Measurements from ENCODE around the gene IMMP2L.

IMMP2L gene

DNA sequence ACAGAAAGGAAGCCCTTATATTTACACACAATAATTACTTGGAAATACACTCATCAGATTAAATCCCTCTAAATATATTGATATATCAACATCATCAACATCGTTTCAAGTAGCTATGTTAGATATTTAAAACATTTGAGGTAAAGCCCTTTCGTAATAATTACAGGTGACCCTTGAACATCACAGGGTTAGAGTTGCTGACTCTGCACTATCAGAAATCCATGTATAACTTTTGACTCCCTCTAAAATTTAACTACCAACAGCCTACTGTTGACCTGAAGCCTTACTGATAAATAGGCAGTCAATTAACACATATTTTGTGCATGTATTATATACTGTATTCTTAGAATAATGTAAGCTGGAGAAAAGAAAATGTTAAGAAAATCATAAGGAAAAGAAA is 505.9 kb downstream of the IMMP2L start:
- no peak for DNase-seq

DNA sequence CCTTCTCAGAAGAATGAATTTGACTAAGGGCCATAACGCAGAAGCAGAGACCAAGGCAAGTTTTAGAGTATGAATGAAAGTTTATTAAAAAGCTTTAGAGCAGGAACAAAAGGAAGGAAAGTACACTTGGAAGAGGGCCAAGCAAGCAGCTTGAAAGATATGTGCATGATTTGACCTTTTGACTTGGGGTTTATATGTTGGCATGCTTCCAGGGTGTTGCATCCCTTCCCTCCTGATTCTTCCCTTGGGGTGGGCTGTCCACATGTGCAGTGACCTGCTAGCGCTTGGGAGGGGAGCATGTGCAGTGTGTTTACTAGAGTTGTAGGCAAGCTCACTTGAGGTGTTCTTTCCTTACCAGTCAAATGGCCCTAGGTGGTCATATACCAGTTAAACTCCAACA is 509.3 kb downstream of the IMMP2L start:
- no peak for DNase-seq

DNA sequence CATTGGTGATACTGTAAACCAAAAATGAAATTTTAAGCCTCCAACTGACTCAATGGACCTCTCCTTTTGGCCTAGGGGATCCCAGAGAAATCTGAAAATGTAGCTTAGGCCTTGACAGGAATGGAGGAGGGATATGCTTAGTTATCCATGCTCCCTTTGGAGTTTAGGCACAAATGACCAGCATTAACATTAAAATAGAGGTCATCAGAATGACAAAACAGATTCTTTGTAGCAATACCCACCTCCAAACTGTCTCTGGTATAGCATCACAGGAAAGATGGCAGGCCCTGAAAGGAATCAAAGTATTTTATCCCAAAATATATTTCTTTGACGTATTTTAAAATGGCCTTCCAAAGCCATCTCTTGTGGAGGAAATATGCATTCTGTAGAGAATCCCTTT is 510.5 kb downstream of the IMMP2L start:
- no peak for DNase-seq

DNA sequence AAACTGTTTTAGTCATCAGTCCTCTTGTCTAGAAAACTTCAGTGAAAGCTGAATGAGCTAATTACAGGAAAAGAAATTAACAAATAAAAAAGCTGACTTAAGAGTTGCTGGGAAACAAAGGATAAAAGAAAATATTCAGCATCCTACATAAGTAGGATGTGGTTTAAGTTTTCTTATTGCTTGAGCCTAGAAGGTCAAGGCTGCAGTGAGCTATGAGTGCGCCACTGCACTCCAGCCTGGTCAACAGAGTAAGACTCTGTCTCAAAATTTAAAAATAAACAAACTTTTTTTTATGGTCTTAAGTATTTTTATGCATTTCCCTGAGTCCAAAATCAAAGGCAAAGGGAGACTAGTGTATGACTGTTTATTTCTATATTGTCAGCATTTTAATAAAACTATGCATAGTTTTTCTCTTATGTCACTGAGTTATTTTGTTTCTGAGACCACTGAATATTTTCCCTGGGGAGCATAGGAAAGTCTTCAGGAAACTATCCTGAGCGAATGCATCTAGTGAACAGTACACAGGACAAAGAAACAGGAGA is 511.3 kb downstream of the IMMP2L start:
- no peak for DNase-seq

DNA sequence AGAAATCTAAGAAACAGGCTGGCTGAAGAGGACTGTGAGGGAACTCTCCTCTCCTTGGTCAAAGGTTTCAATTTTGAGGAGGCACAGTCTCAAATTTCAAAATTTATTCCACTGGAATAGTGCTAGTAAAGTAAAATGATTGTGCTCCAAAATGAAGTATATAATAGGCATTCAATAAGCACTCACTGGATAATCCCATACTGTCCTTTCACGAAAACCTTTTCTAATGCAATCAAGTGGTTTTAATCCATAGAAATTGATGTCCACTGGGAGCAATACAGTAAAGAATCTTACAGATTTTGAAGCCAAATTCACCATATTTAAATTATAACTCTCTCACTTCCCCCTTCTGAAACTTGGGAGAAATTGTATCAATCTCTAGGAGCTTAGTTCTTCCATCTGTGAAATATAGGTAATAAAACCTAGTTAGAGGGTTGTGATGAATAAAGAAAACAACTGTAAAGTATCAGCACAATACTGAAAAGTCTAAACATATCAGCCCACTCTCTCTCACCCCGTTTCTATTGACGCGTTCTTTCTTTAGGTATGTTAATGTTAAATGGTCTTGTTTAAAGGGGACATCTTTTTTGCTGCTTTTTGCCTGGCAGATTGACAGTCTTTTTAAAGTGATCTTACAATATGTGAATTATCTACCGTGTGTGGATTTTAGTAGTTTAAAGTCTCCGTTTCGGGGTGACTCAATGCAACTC is 512.2 kb downstream of the IMMP2L start:
- DNase-seq, result no peak

DNA sequence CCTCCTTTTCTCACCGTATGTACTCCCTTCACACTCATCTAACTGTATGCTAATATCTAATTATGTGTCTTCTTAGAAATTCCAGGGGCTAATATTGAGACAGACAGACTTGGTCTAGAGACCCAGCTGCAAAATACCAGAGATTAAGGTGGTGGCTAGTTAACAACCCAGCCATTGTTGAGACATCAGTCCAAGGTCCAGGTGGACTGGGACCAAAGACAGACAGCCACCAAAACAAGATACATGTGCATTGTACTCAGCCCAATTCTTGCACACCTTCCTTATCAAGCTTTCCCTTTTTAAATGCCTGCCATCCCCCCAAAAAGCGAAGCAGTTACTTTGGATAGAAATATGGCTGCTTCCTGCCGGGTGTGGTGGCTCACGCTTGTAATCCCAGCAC is 514.7 kb downstream of the IMMP2L start:
- no peak for DNase-seq

DNA sequence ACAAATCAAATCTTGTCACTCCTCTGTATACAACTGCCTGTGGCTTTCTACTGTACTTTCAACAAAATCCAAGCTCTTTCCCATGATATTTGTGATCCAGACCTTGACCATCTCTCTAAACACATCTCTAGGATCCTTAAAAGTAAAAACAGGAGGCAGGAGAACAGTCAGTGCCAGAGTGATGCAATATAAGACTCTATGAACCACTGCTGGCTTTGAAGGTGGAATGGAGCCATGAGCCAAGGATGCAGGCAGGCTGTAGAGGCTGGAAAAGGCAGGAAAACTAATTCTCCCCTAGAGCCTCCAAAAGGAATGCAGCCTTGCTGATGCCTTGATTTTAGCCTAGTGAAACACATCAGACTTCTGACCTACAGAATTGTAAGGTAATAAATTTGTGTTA is 516.8 kb downstream of the IMMP2L start:
- DNase-seq, result no peak

DNA sequence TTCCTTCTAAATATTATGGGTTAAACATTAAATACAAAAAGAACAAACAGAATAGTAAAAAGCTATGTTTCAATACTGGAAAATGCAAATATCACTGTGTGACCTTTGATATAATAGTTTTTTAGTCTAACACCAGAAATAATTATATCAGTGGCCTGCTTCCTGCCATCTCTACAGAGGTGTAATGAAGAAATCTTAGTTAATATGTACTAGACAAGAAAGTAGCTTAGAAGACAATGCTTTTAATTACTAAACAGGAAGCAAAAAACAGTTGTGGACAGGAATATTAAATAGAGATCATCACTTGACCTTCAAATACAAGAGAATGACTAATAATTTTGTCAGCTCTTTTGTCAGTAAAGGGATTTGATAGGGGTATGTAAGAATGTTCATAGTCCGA is 518.7 kb downstream of the IMMP2L start:
- no peak for DNase-seq

DNA sequence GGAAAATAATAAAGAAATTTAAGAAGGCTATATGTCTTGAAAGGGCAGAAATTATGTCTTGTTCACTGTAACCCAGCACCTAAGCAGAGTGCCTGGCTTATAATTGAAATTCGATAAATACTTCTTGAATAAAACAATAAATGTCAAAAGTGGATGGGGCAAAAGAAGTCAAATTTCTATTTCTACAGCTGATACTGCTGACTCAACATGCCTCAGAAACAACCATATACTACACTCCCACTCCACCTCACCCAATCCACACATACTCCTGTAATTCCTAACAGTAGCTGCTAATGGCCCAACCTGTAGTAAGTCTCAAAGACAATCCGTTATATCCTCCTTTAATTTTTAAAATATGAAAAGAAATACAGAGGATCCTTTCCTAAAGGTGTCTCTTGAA is 519.5 kb downstream of the IMMP2L start:
- no peak for DNase-seq

DNA sequence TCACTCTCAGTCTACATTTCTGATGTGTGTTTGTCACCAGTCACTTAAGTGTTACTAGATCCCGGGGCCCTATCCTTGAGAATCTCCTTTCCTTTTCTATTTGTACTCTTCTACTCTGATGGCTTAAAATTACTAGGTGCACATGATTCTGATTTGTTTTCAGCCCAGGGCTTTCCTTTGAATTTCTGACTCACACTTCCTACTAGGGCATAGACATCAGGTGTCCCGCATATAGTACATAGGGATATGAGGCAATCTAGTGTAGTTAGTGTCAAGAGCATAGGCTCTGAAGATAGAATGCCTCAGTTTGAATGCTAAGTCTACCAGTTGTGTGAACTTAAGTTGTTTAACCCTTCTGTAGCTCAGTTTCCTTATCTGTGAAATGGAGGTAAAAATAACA is 520.7 kb downstream of the IMMP2L start:
- DNase-seq, result no peak

DNA sequence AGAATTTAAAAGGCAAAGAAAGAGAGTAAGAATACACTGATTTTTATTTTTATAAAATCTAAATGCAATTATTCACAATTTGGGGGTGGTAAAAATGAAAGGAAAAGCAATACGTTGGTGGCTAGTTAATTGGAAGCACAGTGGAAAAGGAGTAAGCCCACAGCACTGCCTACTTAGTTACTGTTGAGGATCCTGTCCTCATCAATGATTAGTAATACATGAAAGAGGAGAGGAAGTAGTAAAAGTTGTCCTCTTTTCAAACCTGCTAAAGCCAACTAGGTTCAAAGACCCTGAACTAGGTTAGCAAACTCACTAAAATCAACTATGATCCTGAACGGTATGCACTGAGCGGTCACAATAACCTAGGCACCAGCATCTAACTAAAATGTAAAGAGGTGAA is 524.1 kb downstream of the IMMP2L start:
- no peak for DNase-seq

DNA sequence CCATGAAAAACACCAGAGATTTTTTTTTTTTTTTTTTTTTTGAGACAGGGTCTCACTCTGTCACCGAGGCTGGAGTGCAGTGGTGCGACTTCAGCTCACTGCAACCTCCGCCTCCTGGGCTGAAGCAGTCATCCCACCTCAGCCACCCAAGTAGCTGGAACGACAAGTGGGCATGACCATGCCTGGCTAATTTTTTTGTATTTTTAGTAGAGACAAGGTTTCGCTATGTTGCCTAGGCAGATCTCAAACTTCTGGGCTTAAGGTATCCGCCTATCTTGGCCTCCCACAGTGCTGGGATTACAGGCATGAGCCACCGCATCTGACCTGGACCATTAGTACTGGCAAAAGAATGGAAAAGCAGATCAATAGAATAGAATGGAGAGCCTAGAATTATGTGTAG is 530.4 kb downstream of the IMMP2L start:
- no peak for DNase-seq

DNA sequence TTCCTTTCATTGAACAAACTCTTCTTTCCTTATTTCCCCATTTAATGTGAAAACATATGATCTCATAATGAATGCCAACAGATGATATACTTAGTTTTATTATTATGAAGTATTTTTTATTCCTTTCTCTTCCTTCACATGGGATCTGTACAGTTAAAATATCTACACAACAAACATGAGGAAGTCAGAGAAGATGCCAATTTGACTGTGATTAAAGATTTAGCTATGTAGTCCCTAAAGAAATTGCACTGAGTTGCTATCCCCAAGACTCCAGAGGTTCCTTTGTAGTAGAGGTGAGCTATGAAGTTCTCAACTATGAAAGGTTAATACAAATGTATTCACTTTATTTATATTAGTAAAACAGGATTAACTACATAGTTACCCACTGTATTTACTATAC is 532.0 kb downstream of the IMMP2L start:
- no peak for DNase-seq

DNA sequence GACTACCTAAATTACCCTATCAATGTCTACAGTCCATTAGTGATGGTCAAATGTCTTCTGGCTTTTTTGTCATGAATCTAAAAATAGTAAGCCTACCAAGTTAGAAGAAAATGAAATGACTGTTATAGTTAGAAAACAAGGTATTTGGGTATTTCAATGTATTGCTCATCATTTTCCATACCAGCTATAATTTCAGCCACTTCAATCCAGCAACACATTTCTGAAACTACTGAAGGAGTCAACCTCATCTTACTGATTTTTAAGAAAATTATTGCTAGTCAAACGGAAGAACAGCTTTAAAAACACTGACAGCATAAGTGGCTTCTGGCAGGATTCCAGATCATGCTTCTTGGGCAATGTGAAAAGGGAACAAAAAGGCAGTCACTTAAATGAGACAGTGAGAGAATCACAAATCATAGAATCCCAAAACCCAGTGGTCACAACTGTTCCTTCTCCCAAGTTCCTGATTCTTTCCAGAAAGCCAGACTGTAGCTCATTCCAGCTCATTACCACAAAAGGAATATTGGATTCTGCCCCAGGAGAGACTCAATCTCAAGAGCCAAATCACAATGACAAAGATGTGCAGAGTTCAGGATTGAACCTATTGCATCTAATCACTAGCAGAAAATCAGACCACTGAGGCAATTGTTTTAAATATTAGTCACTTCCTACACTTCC is 532.6 kb downstream of the IMMP2L start:
- DNase-seq, result no peak

DNA sequence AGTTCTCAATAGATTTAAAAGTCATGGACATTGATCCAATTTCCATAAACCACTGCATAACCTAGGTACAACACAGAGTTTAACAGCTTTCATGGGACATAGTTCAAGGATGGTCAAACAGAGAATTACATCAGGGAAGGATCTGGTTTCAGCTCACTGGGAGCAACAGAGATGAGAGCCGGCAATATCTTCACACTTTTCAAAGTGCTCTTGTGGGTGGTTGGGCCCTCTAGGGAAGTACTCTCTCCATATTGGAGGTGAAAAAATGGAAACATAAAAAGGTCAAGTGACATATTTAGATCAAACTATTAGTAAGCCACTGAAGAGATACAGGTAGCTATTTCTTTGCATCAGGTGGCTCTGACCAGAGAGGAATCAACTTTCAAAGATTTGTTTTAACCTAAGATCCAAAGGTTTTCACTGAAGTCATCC is 533.1 kb downstream of the IMMP2L start:
- no peak for DNase-seq

DNA sequence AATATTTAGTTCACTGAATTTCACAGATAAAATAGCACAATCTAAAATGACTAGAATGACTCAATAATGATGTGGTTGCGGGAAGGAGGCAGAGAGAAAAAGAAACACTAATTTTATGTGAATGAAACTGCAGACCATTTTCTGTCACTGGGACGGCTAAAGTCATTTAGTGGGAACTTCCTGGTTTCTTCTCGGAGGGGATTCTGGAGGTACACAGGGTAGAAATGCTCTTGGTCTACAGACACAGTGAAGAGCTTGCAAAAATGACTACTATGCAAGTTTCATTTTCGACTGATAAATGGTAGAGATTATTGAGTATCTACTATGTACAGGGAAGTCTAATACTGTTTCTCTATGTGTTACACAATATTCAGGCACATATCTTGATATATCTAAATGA is 534.9 kb downstream of the IMMP2L start:
- no peak for DNase-seq

DNA sequence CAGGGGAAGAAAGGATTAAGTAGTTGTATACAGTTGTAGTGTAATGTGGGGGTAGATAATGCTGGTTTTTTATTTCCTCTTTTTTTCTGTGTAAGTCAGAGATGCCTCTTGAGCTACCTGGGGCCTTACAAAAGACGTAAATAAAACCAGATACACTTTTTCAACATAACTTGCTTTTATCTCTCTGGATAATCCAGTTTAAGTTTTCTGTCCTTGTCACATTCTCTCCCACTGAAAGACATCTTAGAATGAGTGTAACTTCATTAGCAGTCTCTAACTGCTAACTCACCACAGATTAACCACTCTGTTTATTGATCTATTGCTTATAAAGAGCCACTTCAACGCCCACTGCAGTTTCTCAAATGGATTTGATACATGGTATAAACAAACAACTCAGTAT is 535.5 kb downstream of the IMMP2L start:
- no peak for DNase-seq

DNA sequence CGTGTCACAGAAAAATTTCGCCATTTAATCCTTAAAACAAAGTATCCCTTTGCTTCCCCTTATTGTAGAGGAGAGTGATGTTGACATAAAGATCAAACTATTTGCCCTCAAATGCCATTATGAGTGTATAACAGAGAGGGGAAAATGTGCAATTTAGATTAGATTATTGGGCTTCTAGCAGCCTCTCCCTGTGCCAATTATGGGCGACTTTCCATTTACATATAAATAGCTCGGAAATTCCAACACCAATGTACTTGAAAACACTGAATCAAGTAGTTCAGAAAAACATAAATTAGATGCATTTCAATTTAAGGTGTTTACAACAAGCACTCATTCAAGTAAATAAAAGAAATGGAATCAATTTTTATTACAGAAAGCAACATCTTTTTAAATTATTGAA is 535.9 kb downstream of the IMMP2L start:
- no peak for DNase-seq

DNA sequence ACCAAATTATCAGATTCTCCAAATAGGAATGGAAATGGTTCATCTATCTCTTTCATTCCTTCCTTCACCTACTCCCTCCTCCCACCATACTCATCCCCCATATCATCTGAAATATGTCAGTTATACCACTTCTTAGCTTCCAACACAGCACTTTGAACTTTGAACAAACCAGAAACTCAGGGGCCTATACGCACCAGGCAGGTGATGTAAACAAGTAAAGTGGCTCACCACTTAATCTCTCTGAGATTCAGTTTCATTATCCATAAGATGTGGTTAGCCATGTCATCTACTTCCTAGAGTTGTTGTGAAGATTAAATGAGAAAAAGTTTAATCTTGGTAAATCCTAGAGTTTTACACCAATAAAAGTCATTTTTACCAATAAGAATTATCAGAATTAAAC is 537.3 kb downstream of the IMMP2L start:
- no peak for DNase-seq

DNA sequence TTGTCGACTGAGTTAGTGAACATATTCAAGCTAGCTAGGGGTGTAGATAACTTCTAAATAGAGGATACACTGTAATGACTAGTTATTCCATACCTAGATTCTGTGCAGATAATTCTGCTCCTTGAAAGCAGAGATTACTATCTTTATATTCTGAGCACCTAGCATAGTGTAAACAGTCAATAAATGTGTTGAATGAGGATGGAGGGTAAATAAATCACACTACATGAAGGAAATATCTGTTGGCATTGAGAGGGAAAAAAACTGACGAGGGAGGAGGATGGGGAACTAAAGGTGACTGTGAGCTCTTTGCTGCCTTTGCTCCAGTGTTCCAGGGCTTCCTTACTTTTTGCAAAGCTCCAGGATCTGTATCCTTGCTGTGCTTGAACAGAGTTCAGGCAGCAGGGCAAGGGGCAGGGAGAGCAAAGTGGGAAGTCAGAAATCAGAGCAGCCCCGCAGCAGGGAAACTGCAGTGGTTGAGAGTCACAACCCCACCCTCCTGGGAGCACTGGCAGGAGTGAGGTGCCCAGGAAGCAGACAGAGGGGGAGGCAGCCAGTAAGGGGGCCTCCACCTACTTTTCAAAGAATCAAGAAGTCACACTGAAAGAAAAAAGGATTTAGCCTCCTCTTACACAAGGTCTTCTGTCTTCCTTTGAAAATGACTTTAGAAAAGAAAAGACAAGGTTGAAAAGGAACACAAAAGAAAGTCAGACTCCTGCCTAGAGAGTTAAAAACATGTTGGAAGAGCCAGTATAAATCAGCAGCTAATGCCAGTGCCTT is 543.1 kb downstream of the IMMP2L start:
- DNase-seq, result no peak

DNA sequence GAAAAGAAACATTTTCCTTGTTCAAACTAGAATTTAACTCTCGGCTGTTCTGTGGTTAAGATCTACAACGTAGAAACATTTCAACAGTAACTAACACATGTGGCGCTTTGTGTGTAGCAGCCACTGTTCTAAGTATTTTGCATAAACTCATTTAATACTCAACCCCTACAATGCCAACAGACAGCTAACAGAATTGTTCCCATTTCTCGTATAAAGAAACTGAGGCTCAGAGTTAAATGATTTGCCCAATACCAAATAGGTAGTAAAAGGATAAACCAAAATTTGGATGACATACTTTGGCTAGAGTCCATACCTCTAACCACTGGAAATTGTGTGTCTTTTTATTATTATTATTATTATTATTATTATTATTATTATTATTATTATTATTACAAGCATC is 543.8 kb downstream of the IMMP2L start:
- no peak for DNase-seq

DNA sequence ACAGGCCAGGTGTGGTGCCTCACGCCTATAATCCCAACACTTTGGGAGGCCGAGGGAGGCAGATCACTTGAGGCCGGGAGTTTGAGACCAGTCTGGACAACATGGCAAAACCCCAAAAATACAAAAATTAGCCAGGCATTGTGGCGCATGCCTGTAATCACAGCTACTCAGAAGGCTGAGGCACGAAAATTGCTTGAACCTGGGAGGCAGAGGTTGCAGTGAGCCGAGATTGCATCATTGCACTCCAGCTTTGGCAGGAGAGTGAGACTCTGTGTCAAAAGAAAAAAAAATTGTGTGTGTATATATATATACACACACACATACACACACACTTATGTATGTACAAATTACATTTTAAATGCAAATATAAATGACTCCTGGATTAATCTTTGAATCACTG is 548.2 kb downstream of the IMMP2L start:
- DNase-seq, result no peak

DNA sequence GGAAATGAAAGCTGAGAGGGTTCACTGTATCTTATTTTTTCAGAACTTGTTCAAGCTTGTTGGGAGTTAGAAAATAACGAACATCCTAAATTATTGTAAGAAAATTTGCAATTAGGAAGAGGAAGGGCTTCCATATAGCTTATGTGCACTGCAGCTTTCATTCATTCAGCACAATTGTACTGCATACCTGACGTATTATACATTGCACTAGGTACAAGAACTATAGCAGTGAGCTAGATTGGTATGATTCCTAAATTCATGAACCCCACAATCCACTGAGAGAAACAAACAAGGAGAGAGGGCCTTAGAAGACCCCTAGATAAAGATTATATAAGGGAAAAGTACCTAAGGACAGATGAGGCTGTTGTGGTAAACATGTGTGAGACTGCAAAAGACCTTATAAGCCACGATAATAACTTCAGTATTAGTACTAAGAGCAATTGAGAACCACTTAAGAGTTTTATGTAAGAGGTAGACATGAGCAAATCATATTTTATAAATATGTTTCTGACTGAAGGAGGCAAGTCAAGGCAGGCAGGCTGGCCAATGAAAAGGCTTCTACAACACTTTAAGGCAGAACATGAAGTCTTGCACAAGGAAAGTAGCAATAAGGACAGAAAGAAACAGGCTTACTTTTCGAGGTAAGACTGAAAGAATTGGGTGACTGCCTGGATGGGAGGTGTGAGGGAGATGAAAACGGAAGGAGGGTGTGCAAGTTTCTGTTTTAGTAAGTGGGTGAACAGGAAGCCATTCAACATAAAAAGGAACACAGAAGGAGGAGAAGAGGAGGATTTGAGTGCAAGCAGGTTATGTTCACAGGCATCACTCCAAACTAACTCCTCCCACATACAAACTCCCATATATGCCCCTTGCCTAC is 549.3 kb downstream of the IMMP2L start:
- no peak for DNase-seq

All from activated effector memory CD4-positive, alpha-beta T cell treated with Interleukin-2 at 50 U/mL for 16 hours (primary cell).